Epithelial cell of proximal tubule (primary cell): ENCODE measurements around the gene PHKG2. TPM values are rescaled to one million over a fixed set of nuclear protein-coding genes. Genes with fewer than 3 reads are reported as not detected.
A peak's percentile ranks its signal among the peaks of the same experiment; 100 is the strongest.
"Not testable (repeated sequence)": the region's sequence is repeated elsewhere in the genome, so short reads cannot be mapped to it uniquely, and the experiment has no call there.

Experiments
- DNase-seq: peaks from one replicate; pipeline ENCODE4 v3.0.0-alpha.2; 2011; ENCODE audit warnings: low read depth
- H3K4me3 ChIP-seq: 2 replicates; pipeline ENCODE4 v1.5.1; 2011; ENCODE audit warnings: low read depth, mild to moderate bottlenecking, low read length
- CTCF ChIP-seq: conservative IDR thresholded peaks from 2 replicates; pipeline ENCODE4 v1.5.1; 2012; ENCODE audit warnings: low read depth, mild to moderate bottlenecking, low read length
- total RNA-seq: library from RNA; depleted of rRNA; stranded (reverse); fragments of >200 nt; gene quantifications from 2 replicates; pipeline ENCODE4 v1.2.3, GENCODE V29; 2015

Gene PHKG2
- 27.6 and 42.0 TPM in 2 replicates for total RNA-seq

- peak; percentile 74 for DNase-seq
- peak within 1 kb of the TSS; percentile 76 for H3K4me3 ChIP-seq
- no peak for TF ChIP-seq CTCF
Observed at GRCh38 chr16:30747799-30748633, at the start of gene PHKG2. Gene PHKG2, plus strand, starts transcription at chr16:30748425. Its CDS starts 396 bp downstream, at chr16:30748821.

- no peak for TF ChIP-seq CTCF
- peak; percentile 12 for DNase-seq
- H3K4me3 ChIP-seq: peak within 1 kb of the TSS; percentile 97
Observed at GRCh38 chr16:30698816-30699614, 49.2 kb upstream of the PHKG2 start, which contains the start of gene SRCAP. Gene SRCAP, plus strand, starts transcription at chr16:30699171. Its CDS starts 1,654 bp downstream, at chr16:30700825.

- DNase-seq: no peak
- TF ChIP-seq CTCF: no peak
- peak overlapping the region; percentile 97 for H3K4me3 ChIP-seq
Observed at GRCh38 chr16:30699615-30700099, 48.6 kb upstream of the PHKG2 start.

- no peak overlapping the region for H3K4me3 ChIP-seq
- TF ChIP-seq CTCF: no peak
- DNase-seq: no peak
Observed at GRCh38 chr16:30700491-30700890, 47.7 kb upstream of the PHKG2 start.

- TF ChIP-seq CTCF: no peak
- H3K4me3 ChIP-seq: no peak overlapping the region
- DNase-seq: no peak
Observed at GRCh38 chr16:30700971-30701370, 47.3 kb upstream of the PHKG2 start.

GRCh38 chr16:30703071-30703470 is 45.2 kb upstream of the PHKG2 start:
- DNase-seq, H3K4me3 ChIP-seq: not testable (repeated sequence)

GRCh38 chr16:30703971-30704370 is 44.3 kb upstream of the PHKG2 start:
- DNase-seq: no peak
- H3K4me3 ChIP-seq: no peak overlapping the region
- TF ChIP-seq CTCF: no peak
